Endodermal cell (in vitro differentiated cells): ENCODE data around the gene MELTF. TPM values are rescaled to one million over a fixed set of nuclear protein-coding genes. Genes with fewer than 3 reads are reported as not detected.

Source experiments
- DNase-seq: peaks from one replicate; pipeline ENCODE4 v3.0.0-alpha.2; 2017
- H3K27ac ChIP-seq: 2 replicates; pipeline ENCODE4 v1.5.1; 2013; ENCODE audit warnings: mild to moderate bottlenecking, low read depth, low read length, moderate library complexity
- H3K27me3 ChIP-seq: 2 replicates; pipeline ENCODE4 v1.6.1; 2013; ENCODE audit warnings: mild to moderate bottlenecking, low read length, moderate library complexity; ENCODE audit not compliant: insufficient read depth, control insufficient read depth, poor library complexity, severe bottlenecking
- H3K36me3 ChIP-seq: 2 replicates; pipeline ENCODE4 v1.7.0; 2013; ENCODE audit warnings: mild to moderate bottlenecking, low read length, moderate library complexity; ENCODE audit not compliant: control insufficient read depth, insufficient read depth
- H3K4me1 ChIP-seq: one replicate; pipeline ENCODE4 v1.7.0; 2013; ENCODE audit warnings: low read length; ENCODE audit not compliant: control insufficient read depth, insufficient read depth
- H3K4me3 ChIP-seq: 2 replicates; pipeline ENCODE4 v1.5.1; 2013; ENCODE audit warnings: mild to moderate bottlenecking, low read length, moderate library complexity
- H3K9ac ChIP-seq: 2 replicates; pipeline ENCODE4 v1.6.1; 2013; ENCODE audit warnings: mild to moderate bottlenecking, low read length, moderate library complexity; ENCODE audit not compliant: poor library complexity, severe bottlenecking; ENCODE audit errors: extremely low read depth
- H3K9me3 ChIP-seq: 2 replicates; pipeline ENCODE4 v1.6.1; 2013; ENCODE audit warnings: mild to moderate bottlenecking, low read length, moderate library complexity; ENCODE audit not compliant: control insufficient read depth
- H3K27ac Mint-ChIP-seq: 2 replicates; pipeline ENCODE4 v1.8.0; 2020; ENCODE audit warnings: mixed read lengths
- H3K27me3 Mint-ChIP-seq: 2 replicates; pipeline ENCODE4 v1.8.0; 2021; ENCODE audit warnings: mild to moderate bottlenecking, mixed read lengths; ENCODE audit not compliant: insufficient read depth
- H3K36me3 Mint-ChIP-seq: 2 replicates; pipeline ENCODE4 v1.8.0; 2020; ENCODE audit warnings: low read depth, mixed read lengths
- H3K4me1 Mint-ChIP-seq: 2 replicates; pipeline ENCODE4 v1.8.0; 2020; ENCODE audit warnings: mixed read lengths
- H3K4me3 Mint-ChIP-seq: 2 replicates; pipeline ENCODE4 v1.8.0; 2020; ENCODE audit warnings: mild to moderate bottlenecking, moderate library complexity, mixed read lengths
- H3K9me3 Mint-ChIP-seq: 2 replicates; pipeline ENCODE4 v1.8.0; 2020; ENCODE audit warnings: mild to moderate bottlenecking, mixed read lengths
- CTCF ChIP-seq: fragments of 200-600 bp; sonication (generic); conservative IDR thresholded peaks from 2 replicates; pipeline ENCODE4 v1.5.0; 2021; ENCODE audit warnings: antibody characterized with exemption, mild to moderate bottlenecking
- WGBS, 2 experiments: methylation state at CpG; one replicate each; pipeline versions ENCODE4 v1.1.5 to v1.1.7; 2013; ENCODE audit warnings: missing lambda C conversion rate in 2 of 2, mixed read lengths in 1 of 2; ENCODE audit not compliant: insufficient coverage in 1 of 2, insufficient read length in 1 of 2; 5-methylcytosine and 5-hydroxymethylcytosine counted together
- total RNA-seq, 2 donors: library from RNA; stranded (reverse); fragmentation: NEBNext Ultra II Directional in 1 of 2; extraction: Animal tissue kit (Norgen Biotek cat#: 25700) in 1 of 2; gene quantifications; 2 replicates in 1 of 2; 3 replicates in 1 of 2; pipeline ENCODE4 v1.2.1, GENCODE V29; 2021

Gene MELTF
- total RNA-seq, 2 donors from 2014 or later: 11.3 to 15.1 TPM

- Mint-ChIP-seq H3K36me3 (peaks cover 1% of the 10 kb centered on the region), H3K27me3 (peaks cover 8% of the 10 kb centered on the region), H3K4me3 (no peak overlapping the region), H3K9me3 (peaks cover 12% of the 10 kb centered on the region), H3K4me1 (no peaks in the 10 kb centered on the region), H3K27ac (no peak overlapping the region)
- no peak for DNase-seq
- WGBS, 2 experiments: 57 to 68% methylated on average over 1 of the region's 1 CpG
- Histone ChIP-seq H3K27me3 (peaks cover 2% of the 10 kb centered on the region), H3K36me3 (no peaks in the 10 kb centered on the region), H3K27ac (no peak overlapping the region), H3K9me3 (peaks cover 13% of the 10 kb centered on the region), H3K4me3 (no peak overlapping the region), H3K4me1 (no peaks in the 10 kb centered on the region), H3K9ac (no peak overlapping the region)
- no peak for TF ChIP-seq CTCF
Observed at GRCh38 chr3:196983186-196983585, 46.4 kb downstream of the MELTF start.

- Histone ChIP-seq H3K4me1 (no peaks in the 10 kb centered on the region), H3K36me3 (no peaks in the 10 kb centered on the region), H3K9ac (no peak overlapping the region), H3K9me3 (peaks cover 13% of the 10 kb centered on the region), H3K27ac (no peak overlapping the region), H3K27me3 (peaks cover 12% of the 10 kb centered on the region), H3K4me3 (no peak overlapping the region)
- Mint-ChIP-seq H3K36me3 (peaks cover 1% of the 10 kb centered on the region), H3K4me1 (no peaks in the 10 kb centered on the region), H3K4me3 (no peak overlapping the region), H3K27me3 (peaks cover 14% of the 10 kb centered on the region), H3K9me3 (peaks cover 12% of the 10 kb centered on the region), H3K27ac (no peak overlapping the region)
- WGBS, 2 experiments: 92 to 93% methylated on average over 12 to 13 of the region's 13 CpGs
- no peak for TF ChIP-seq CTCF
- no peak for DNase-seq
Observed at GRCh38 chr3:196981657-196982056, 48.0 kb downstream of the MELTF start.

GRCh38 chr3:196979545-196979944, 50.1 kb downstream of the MELTF start:
- no peaks in the 10 kb centered on the region for H3K4me1 ChIP-seq
- Mint-ChIP-seq H3K36me3 (peaks cover 1% of the 10 kb centered on the region), H3K27ac (no peak overlapping the region), H3K27me3 (peaks cover 17% of the 10 kb centered on the region), H3K4me1 (no peaks in the 10 kb centered on the region), H3K4me3 (no peak overlapping the region), H3K9me3 (peaks cover 12% of the 10 kb centered on the region)
- no peak overlapping the region for H3K9ac ChIP-seq
- DNase-seq: peak; percentile 32
- H3K27ac ChIP-seq: no peak overlapping the region
- H3K36me3 ChIP-seq: no peaks in the 10 kb centered on the region
- H3K9me3 ChIP-seq: peaks cover 13% of the 10 kb centered on the region
- TF ChIP-seq CTCF: no peak
- 93 to 94% methylated on average over 9 to 10 of the region's 10 CpGs for WGBS, 2 experiments
- H3K27me3 ChIP-seq: peaks cover 13% of the 10 kb centered on the region
- H3K4me3 ChIP-seq: no peak overlapping the region
